HFFc6 (cell line): ENCODE measurements around the gene PILRB. TPM values are rescaled to one million over a fixed set of nuclear protein-coding genes. Genes with fewer than 3 reads are reported as not detected.
A peak's percentile ranks its signal among the peaks of the same experiment; 100 is the strongest.

Source experiments
- DNase-seq: peaks from one replicate; pipeline ENCODE4 v3.0.0-alpha.2; 2018
- H3K27ac Mint-ChIP-seq: 2 replicates; pipeline ENCODE4 v1.8.0; 2020; ENCODE audit warnings: mild to moderate bottlenecking, mixed read lengths
- H3K27me3 Mint-ChIP-seq: 2 replicates; pipeline ENCODE4 v1.8.0; 2021; ENCODE audit warnings: mild to moderate bottlenecking, moderate library complexity, mixed read lengths; ENCODE audit not compliant: insufficient read depth
- H3K36me3 Mint-ChIP-seq: 2 replicates; pipeline ENCODE4 v1.8.0; 2021; ENCODE audit warnings: low read depth, mixed read lengths
- H3K4me1 Mint-ChIP-seq: 2 replicates; pipeline ENCODE4 v1.8.0; 2020; ENCODE audit warnings: low read depth, mixed read lengths
- H3K4me3 Mint-ChIP-seq: 2 replicates; pipeline ENCODE4 v1.8.0; 2020; ENCODE audit warnings: mild to moderate bottlenecking, moderate library complexity, mixed read lengths
- H3K9me3 Mint-ChIP-seq: 2 replicates; pipeline ENCODE4 v1.8.0; 2020; ENCODE audit warnings: mild to moderate bottlenecking, mixed read lengths
- total RNA-seq, 6 experiments: library from RNA; stranded (reverse); fragmentation: NEBNext Ultra II Directional; extraction: Animal tissue kit (Norgen Biotek cat#: 25700); gene quantifications; 2 replicates in 1 of 6; 3 replicates in 5 of 6; pipeline ENCODE4 v1.2.3, GENCODE V29; 2021
- TF ChIP-seq, protein P1 (sequence below): fragments of 200-600 bp; sonication (generic); IDR thresholded peaks from 2 replicates; pipeline ENCODE4 v1.5.0; 2021; ENCODE audit warnings: antibody characterized with exemption, mild to moderate bottlenecking

Gene PILRB
- total RNA-seq, 6 experiments from 2014 or later: 7.0 to 12.6 (median 10.6) TPM

DNA sequence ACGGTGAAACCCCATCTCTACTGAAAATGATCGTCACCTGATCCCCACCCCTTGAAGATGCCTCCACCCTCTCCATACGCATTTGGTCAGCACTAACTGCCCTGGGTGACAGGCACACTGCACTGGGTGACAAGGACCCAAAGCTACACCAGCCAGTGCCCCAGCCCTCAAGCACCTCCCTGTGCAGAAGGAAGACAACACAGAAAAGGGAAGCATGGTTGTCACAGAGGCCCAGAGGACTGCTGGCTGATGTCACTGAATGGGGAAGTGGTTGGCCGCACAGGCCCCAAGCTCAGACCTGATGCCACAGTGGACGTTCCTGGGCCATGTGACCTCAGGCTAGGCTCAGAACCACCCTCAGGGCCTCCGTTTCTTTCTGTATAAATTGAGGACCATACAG, 11.2 kb downstream of the PILRB start:
- no peaks in the 10 kb centered on the region for H3K9me3 Mint-ChIP-seq
- DNase-seq: no peak

GRCh38 chr7:100370303-100370702, 12.4 kb downstream of the PILRB start:
- H3K27ac Mint-ChIP-seq: no peak overlapping the region
- H3K9me3 Mint-ChIP-seq: no peaks in the 10 kb centered on the region
- H3K4me3 Mint-ChIP-seq: no peak overlapping the region
- H3K36me3 Mint-ChIP-seq: peaks cover 7% of the 10 kb centered on the region; the same call in 1 of the 2 replicates
- H3K27me3 Mint-ChIP-seq: peaks cover 4% of the 10 kb centered on the region; the same call in 1 of the 2 replicates
- TF ChIP-seq, protein P1, sequence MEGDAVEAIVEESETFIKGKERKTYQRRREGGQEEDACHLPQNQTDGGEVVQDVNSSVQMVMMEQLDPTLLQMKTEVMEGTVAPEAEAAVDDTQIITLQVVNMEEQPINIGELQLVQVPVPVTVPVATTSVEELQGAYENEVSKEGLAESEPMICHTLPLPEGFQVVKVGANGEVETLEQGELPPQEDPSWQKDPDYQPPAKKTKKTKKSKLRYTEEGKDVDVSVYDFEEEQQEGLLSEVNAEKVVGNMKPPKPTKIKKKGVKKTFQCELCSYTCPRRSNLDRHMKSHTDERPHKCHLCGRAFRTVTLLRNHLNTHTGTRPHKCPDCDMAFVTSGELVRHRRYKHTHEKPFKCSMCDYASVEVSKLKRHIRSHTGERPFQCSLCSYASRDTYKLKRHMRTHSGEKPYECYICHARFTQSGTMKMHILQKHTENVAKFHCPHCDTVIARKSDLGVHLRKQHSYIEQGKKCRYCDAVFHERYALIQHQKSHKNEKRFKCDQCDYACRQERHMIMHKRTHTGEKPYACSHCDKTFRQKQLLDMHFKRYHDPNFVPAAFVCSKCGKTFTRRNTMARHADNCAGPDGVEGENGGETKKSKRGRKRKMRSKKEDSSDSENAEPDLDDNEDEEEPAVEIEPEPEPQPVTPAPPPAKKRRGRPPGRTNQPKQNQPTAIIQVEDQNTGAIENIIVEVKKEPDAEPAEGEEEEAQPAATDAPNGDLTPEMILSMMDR: no peak
- no peaks in the 10 kb centered on the region; the same call in 1 of the 2 replicates for H3K4me1 Mint-ChIP-seq
- no peak for DNase-seq

More for the DNA sequence above, 11.2 kb downstream of the PILRB start:
- no peak overlapping the region for H3K4me3 Mint-ChIP-seq
- H3K36me3 Mint-ChIP-seq: peaks cover 15% of the 10 kb centered on the region; the same call in 1 of the 2 replicates
- TF ChIP-seq, protein P1: no peak
- H3K27me3 Mint-ChIP-seq: peaks cover 2% of the 10 kb centered on the region; the same call in 1 of the 2 replicates
- no peaks in the 10 kb centered on the region; the same call in 1 of the 2 replicates for H3K4me1 Mint-ChIP-seq
- H3K27ac Mint-ChIP-seq: no peak overlapping the region

GRCh38 chr7:100370746-100371145, 12.8 kb downstream of the PILRB start:
- no peak for DNase-seq
- Mint-ChIP-seq H3K4me3 (no peak overlapping the region), H3K9me3 (no peaks in the 10 kb centered on the region), H3K27me3 (peaks cover 6% of the 10 kb centered on the region), H3K27ac (no peak overlapping the region), H3K36me3 (peaks cover 4% of the 10 kb centered on the region; the same call in 1 of the 2 replicates), H3K4me1 (no peaks in the 10 kb centered on the region; the same call in 1 of the 2 replicates)
- TF ChIP-seq, protein P1: no peak

- DNase-seq: no peak
- no peaks in the 10 kb centered on the region; the same call in 1 of the 2 replicates for H3K4me1 Mint-ChIP-seq
- peaks cover 6% of the 10 kb centered on the region for H3K27me3 Mint-ChIP-seq
- H3K9me3 Mint-ChIP-seq: no peaks in the 10 kb centered on the region
- H3K36me3 Mint-ChIP-seq: no peaks in the 10 kb centered on the region
- TF ChIP-seq, protein P1: no peak
- no peak overlapping the region for H3K4me3 Mint-ChIP-seq
- H3K27ac Mint-ChIP-seq: peak overlapping the region; percentile 70
These were observed 13.7 kb downstream of the PILRB start for GRCh38 chr7:100371561-100372171.

DNA sequence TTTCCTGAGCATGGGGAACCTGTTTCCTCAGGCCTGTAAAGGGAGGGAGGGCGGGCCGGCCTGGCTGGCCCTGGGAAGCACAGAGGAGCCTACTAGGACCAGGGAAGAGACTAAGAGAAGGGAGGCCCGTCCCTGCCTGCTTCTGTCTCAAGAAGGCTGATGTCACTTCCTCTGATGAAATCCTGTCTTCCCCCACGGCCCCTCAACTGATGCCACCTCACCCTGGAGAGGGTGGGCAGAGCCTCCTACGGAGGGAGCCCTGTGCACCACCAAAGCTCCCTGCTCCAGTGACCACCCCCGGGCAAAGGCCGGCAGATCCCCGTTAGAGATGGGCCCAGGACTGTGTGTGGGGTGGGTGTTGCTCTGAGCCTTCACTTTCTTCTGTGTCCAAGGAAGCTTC, 14.3 kb downstream of the PILRB start:
- Mint-ChIP-seq H3K27me3 (peaks cover 6% of the 10 kb centered on the region), H3K36me3 (no peaks in the 10 kb centered on the region), H3K4me1 (no peaks in the 10 kb centered on the region; the same call in 1 of the 2 replicates), H3K4me3 (no peak overlapping the region), H3K27ac (peak overlapping the region; percentile 70), H3K9me3 (no peaks in the 10 kb centered on the region)
- DNase-seq: peak; percentile 24
- TF ChIP-seq, protein P1: no peak
